KBM-7 (cell line): Measurements from ENCODE around the gene RGS18.
"Not testable (repeated sequence)": the region's sequence is repeated elsewhere in the genome, so short reads cannot be mapped to it uniquely, and the experiment has no call there.

Source experiments
- DNase-seq: peaks from one replicate; pipeline ENCODE4 v3.0.0-alpha.2; 2015
- in situ Hi-C: fragments of 300-500 bp; cut with MboI; formaldehyde crosslinking; loops from 2 replicates; pipeline ENCODE4 v1.14.3; 2020; ENCODE audit warnings: low sequenced_read_pairs, low pct_unique_long_range_greater_than_20kb, mixed read lengths

RGS18 gene, protein sequence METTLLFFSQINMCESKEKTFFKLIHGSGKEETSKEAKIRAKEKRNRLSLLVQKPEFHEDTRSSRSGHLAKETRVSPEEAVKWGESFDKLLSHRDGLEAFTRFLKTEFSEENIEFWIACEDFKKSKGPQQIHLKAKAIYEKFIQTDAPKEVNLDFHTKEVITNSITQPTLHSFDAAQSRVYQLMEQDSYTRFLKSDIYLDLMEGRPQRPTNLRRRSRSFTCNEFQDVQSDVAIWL

GRCh38 chr1:192158181-192158580, at the start of gene RGS18:
Gene RGS18, plus strand, starts transcription at chr1:192158462. Its CDS starts 176 bp downstream, at chr1:192158638.
- DNase-seq, result peak; percentile 87

DNA sequence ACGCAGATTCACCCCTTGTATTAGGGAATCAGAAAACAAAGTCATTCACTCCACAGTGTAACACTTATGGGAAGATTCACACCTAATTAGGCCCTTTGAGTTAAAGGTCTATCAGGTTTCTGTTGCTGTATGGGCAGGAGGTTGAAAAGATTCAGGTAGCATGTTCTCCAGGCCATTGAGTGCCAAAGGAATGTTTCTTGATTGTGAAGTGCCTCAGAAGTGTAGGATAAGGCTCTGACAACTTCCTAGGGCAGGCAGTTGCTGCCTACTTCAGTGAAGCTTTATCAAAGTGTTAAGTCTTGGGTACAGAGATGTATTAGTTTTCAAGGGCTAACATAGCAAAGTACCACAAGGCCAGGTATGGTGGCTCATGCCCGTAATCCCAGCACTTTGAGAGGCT, 48.7 kb upstream of the RGS18 start:
- in situ Hi-C loops, result no loop called here
- DNase-seq, result no peak

More at GRCh38 chr1:192158181-192158580, at the start of gene RGS18:
- in situ Hi-C loops, result no loop called here

GRCh38 chr1:192115000-192115399, 43.3 kb upstream of the RGS18 start:
- in situ Hi-C loops, result no loop called here
- no peak for DNase-seq

GRCh38 chr1:192118881-192119405, 39.3 kb upstream of the RGS18 start:
- in situ Hi-C loops, result no loop called here
- DNase-seq, result no peak

DNA sequence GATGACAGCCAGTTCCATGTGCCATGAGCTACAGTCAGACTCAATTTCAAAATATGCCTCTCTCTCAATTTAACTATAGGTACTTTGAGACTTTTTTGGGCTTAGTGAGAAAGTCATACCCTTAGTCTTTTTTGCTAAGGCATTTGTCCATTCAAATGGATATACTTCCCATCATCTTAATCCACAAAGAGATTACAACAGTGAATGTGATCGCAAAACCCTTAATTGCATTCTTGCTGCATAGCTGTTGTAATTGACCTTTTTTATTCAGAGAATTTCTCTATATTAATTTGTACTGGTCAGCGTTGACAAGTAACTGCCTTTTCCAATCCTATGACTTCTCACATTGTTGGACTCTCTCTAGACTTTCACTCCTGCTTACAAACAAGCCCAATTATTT, 38.6 kb upstream of the RGS18 start:
- no peak for DNase-seq
- in situ Hi-C loops, result no loop called here

DNA sequence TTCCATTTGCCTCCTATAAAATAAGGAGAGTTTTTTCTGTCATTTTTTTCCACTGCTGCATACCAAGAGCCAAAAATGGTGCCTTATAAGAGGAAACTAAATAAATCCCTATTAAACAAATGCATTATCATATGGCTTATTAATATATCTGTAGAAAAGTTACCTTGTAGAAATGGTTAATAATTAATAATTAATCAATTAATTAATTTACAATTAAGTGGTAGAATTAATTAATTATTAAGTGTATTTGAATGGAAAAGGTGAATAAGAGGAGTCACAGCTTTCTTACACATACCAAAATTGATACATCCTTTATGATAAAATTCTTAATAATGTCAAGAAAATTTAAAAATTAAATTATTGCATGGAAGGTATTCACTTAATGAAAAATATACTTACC, 35.6 kb upstream of the RGS18 start:
- DNase-seq, result no peak
- in situ Hi-C loops, result no loop called here

- in situ Hi-C loops, result no loop called here
Measured at GRCh38 chr1:192123212-192123611, 35.0 kb upstream of the RGS18 start.

GRCh38 chr1:192126030-192126619, 32.1 kb upstream of the RGS18 start:
- DNase-seq, result no peak
- in situ Hi-C loops, result no loop called here

More at GRCh38 chr1:192123212-192123611, 35.0 kb upstream of the RGS18 start:
- DNase-seq, result no peak

DNA sequence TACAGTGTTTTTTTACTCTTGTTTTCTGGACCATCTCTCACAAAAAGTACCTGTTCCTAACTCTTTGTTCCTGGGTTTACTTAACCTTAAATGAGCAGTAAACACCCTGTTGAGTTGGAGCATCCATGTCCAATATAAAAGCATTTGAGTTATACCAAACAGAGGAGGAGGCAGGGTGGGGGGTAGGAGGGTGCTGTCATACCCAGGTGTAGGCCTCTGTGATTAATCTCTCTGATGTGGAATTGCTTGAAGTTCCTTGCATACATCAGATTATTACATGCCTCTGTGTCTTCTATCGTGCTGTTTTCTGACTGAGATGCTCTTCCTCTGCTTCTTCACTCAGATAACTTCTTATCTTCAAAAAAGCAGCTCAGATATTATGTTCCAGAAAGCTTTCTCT, 28.1 kb upstream of the RGS18 start:
- DNase-seq, result no peak
- in situ Hi-C loops, result no loop called here

GRCh38 chr1:192130865-192131264, 27.4 kb upstream of the RGS18 start:
- in situ Hi-C loops, DNase-seq: not testable (repeated sequence)

DNA sequence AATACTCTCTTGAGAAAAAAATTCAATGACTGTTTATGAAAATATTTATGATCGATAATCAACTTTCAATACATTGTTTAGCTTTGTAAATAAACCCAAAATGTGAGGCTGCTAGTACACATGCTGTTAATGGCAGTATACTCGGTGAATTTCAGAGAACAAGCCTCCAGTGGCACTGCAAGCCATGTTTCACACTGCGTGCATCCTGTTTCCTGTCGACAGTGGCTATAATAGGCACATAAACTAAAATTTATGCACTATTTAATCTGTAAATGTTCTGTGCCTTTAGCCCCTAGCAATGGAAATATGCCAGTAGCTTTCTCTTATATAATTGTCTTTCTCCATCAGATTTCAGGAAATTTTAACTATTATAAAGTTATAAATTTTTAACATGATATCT, 26.3 kb upstream of the RGS18 start:
- in situ Hi-C loops, result no loop called here
- DNase-seq, result no peak

DNA sequence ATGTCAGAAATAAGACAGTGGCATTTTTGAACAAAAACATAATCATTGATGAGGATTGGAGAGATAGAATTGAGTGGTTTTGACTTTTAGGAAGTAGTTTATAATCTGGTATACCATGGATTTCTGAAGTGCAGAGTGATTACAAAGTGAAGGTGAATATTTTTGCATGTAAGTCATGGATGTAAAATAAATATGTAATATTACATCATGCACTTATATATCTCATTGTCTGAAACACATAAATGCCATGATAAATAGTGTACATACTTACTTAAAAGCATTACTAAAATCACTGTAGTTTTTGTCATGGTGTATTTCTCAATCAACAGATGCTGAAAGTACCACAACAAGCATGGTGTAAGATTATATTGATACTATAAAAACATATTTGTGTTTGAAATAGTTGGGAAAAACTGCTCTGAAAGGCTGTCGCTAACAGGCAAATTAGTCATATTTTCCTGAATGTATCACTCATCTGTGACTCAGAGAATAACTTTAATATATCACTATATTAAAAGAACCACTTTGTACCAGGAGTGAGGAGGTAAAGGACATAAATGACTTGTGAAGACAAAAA, 24.8 kb upstream of the RGS18 start:
- in situ Hi-C loops, result no loop called here

DNA sequence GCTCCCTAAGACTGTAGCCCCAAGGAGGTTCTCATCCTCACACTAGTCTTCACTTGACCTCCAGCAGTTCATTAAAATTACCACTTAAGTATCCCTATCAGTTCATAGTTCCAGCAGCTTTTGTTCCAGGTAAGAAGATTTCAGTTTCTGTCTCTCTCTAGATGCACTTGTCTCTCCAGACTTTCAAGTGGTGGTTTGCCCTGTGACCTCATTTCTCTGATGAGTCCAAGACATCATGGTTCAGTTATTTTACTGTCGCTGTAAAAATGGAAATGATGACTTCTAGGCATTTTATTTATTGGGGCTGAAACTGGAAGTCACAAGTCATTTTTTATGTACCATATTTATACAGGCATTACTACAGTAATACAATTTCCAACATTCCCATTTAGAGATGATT, 17.9 kb upstream of the RGS18 start:
- in situ Hi-C loops, result no loop called here
- DNase-seq, result no peak

More for the DNA sequence above, 24.8 kb upstream of the RGS18 start:
- no peak for DNase-seq

GRCh38 chr1:192147221-192147620, 11.0 kb upstream of the RGS18 start:
- in situ Hi-C loops, result no loop called here
- DNase-seq, result no peak

GRCh38 chr1:192147696-192148095, 10.6 kb upstream of the RGS18 start:
- DNase-seq, result no peak
- in situ Hi-C loops, result no loop called here

DNA sequence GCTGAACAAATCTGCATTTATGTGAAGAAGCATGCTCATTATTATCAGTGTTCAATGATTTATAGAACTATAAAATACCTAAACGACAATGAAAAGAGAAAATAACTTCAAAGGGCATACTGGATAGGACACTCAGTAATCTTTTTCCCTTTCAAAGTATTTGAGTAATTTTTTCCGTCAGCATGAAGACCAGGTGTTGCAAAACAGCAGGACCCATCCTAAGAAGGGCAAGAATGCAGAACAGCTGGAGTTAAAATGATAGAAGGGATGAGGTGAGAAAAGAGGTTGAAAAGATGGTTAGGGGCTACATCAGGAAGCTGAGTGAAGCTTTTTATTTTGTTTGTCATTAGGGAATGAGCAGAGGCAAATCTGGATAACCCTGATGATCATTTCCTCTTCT, 7.1 kb upstream of the RGS18 start:
- in situ Hi-C loops, result no loop called here

GRCh38 chr1:192153276-192153675, 5.0 kb upstream of the RGS18 start:
- in situ Hi-C loops, result no loop called here
- DNase-seq, result no peak

More for the DNA sequence above, 7.1 kb upstream of the RGS18 start:
- DNase-seq, result no peak

DNA sequence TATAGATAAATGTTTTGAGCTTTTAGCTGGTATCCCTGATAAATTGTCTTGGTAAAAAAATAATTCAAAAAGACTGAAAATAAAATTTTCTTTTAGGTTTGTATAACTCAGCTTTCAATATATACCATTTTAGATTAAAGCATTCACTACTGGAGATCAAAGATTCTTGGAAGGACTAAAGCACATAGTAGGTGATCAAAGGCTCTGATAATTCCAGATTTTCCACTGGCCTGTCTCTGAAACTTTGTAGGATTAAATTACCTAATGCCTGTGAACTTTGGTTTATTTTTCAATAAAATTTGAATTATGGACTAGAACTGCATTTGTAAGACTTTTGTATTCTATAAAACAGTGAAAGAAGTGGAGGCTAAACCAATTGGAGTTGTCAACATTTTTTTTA, 1.2 kb upstream of the RGS18 start:
- in situ Hi-C loops, result no loop called here
- no peak for DNase-seq

DNA sequence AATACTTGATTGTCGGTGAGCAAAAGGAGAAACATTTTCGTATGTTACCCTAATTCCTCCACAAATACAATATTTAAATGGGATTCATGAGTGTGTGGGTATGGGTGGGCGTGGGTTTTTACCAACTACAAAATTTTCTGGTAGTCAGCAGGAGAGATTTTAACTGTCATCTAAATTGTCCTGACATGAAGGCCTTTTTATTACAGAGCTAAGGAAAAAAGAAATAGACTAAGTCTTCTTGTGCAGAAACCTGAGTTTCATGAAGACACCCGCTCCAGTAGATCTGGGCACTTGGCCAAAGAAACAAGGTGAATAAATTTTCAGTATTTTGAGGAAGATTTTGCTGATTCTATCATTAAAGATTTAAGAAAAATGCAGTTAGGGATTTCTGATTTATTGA, 752 bp downstream of the RGS18 start:
- in situ Hi-C loops, result no loop called here
- DNase-seq, result peak; percentile 73

DNA sequence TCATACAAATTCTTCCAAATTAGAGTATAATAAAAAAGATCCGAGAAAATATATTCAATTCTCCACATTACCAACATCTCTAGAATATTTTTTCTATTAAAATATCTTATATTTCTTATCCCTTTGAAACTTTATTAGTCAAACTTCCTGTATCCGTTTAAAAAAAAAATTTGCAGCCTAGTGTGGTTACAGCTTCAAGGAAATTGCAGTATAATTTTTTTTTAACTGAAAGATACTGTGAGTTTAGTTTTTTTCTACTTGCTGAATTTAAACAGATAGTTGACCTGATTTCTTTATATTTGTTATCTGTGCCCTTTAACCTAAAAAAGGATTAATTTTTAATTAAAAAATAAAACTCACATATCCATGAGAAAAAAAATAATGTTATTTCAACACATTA, 1.5 kb downstream of the RGS18 start:
- in situ Hi-C loops, result no loop called here
- DNase-seq, result peak; percentile 37
